Chondrocyte (in vitro differentiated cells): ENCODE results near the gene SMC1B. TPM values are rescaled to one million over a fixed set of nuclear protein-coding genes. Genes with fewer than 3 reads are reported as not detected.

Source experiments
- DNase-seq: peaks from one replicate; pipeline ENCODE4 v3.0.0; 2021; ENCODE audit warnings: mixed read lengths, low spot score
- H3K27ac Mint-ChIP-seq: one replicate; pipeline ENCODE4 v1.8.0; 2021; ENCODE audit warnings: mild to moderate bottlenecking, moderate library complexity, mixed read lengths; ENCODE audit not compliant: unreplicated experiment
- H3K27me3 Mint-ChIP-seq: 2 replicates; pipeline ENCODE4 v1.8.0; 2021; ENCODE audit warnings: low read depth, mixed read lengths
- H3K36me3 Mint-ChIP-seq: 2 replicates; pipeline ENCODE4 v1.8.0; 2021; ENCODE audit warnings: low read depth, mixed read lengths
- H3K4me1 Mint-ChIP-seq: 2 replicates; pipeline ENCODE4 v1.8.0; 2021; ENCODE audit warnings: low read depth, mild to moderate bottlenecking, mixed read lengths
- H3K4me3 Mint-ChIP-seq: one replicate; pipeline ENCODE4 v1.8.0; 2021; ENCODE audit warnings: mild to moderate bottlenecking, moderate library complexity, mixed read lengths; ENCODE audit not compliant: unreplicated experiment
- H3K9me3 Mint-ChIP-seq: 2 replicates; pipeline ENCODE4 v1.8.0; 2021; ENCODE audit warnings: low read depth, mixed read lengths
- CTCF ChIP-seq: fragments of 200-600 bp; sonication (generic); IDR thresholded peaks from 2 replicates; pipeline ENCODE4 v1.5.0; 2021; ENCODE audit warnings: antibody characterized with exemption, mild to moderate bottlenecking, moderate library complexity
- total RNA-seq: library from RNA; stranded (reverse); gene quantifications from 3 replicates; pipeline ENCODE4 v1.2.1, GENCODE V29; 2021

SMC1B gene
- total RNA-seq, 1 donor from 2014 or later, result not detected

- no peaks in the 10 kb centered on the region for H3K27me3 Mint-ChIP-seq
- no peak overlapping the region for H3K27ac Mint-ChIP-seq
- no peak overlapping the region for H3K4me3 Mint-ChIP-seq
- H3K36me3 Mint-ChIP-seq, result no peaks in the 10 kb centered on the region
- no peak for DNase-seq
- H3K4me1 Mint-ChIP-seq, result peaks cover 13% of the 10 kb centered on the region
- H3K9me3 Mint-ChIP-seq, result no peaks in the 10 kb centered on the region
- no peak for TF ChIP-seq CTCF
These were observed 45.1 kb upstream of the SMC1B start for GRCh38 chr22:45458532-45458931.

GRCh38 chr22:45456811-45457210, 43.4 kb upstream of the SMC1B start:
- Mint-ChIP-seq H3K36me3 (no peaks in the 10 kb centered on the region), H3K4me3 (no peak overlapping the region), H3K4me1 (peaks cover 20% of the 10 kb centered on the region), H3K9me3 (no peaks in the 10 kb centered on the region), H3K27me3 (no peaks in the 10 kb centered on the region), H3K27ac (no peak overlapping the region)
- DNase-seq, result no peak
- TF ChIP-seq CTCF, result no peak

DNA sequence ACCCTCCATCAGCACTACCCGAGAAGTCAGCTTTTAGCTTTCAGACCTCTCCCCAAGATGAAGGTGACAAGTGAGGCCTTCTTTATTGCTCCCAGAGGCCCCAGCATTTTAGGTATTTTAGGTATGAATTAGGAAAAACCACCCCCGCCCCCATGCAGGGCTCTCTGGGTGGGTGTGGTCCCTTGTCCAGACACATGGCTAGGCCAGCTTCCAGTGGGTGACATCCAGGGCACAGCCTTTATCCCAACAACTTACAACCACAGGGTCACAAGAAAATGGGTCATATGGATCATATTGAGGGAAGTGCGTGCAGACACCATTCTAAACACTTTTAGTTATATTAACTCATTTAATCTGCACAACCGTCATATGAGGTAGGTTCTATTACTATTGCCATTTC, 42.2 kb upstream of the SMC1B start:
- Mint-ChIP-seq H3K9me3 (no peaks in the 10 kb centered on the region), H3K4me3 (no peak overlapping the region), H3K27me3 (no peaks in the 10 kb centered on the region), H3K4me1 (peaks cover 23% of the 10 kb centered on the region), H3K36me3 (no peaks in the 10 kb centered on the region), H3K27ac (no peak overlapping the region)
- no peak for DNase-seq
- no peak for TF ChIP-seq CTCF

GRCh38 chr22:45455212-45455611, 41.8 kb upstream of the SMC1B start:
- H3K4me3 Mint-ChIP-seq, result no peak overlapping the region
- no peak overlapping the region for H3K27ac Mint-ChIP-seq
- peaks cover 24% of the 10 kb centered on the region for H3K4me1 Mint-ChIP-seq
- no peak for DNase-seq
- TF ChIP-seq CTCF, result no peak
- H3K27me3 Mint-ChIP-seq, result no peaks in the 10 kb centered on the region
- H3K9me3 Mint-ChIP-seq, result no peaks in the 10 kb centered on the region
- no peaks in the 10 kb centered on the region for H3K36me3 Mint-ChIP-seq

GRCh38 chr22:45454275-45454674, 40.9 kb upstream of the SMC1B start:
- no peak overlapping the region for H3K4me3 Mint-ChIP-seq
- H3K27me3 Mint-ChIP-seq, result no peaks in the 10 kb centered on the region
- no peaks in the 10 kb centered on the region for H3K36me3 Mint-ChIP-seq
- TF ChIP-seq CTCF, result no peak
- DNase-seq, result no peak
- H3K9me3 Mint-ChIP-seq, result no peaks in the 10 kb centered on the region
- peaks cover 24% of the 10 kb centered on the region for H3K4me1 Mint-ChIP-seq
- no peak overlapping the region for H3K27ac Mint-ChIP-seq
